Sciatic nerve (tissue), 2 donors: Measurements from ENCODE around the gene STT3B. TPM values are rescaled to one million over a fixed set of nuclear protein-coding genes. Genes with fewer than 3 reads are reported as not detected.

Experiments
- ATAC-seq: fragments of 200-7000 bp; cut with Tn5 transposase; one replicate; pipeline ENCODE4 v1.9.1; 2020; ENCODE audit warnings: mild to moderate bottlenecking, moderate library complexity
- DNase-seq: peaks from one replicate; pipeline ENCODE4 v3.0.0-alpha.2; 2020; ENCODE audit warnings: low spot score
- intact Hi-C: fragments of 100-400 bp; cut with DNase I; formaldehyde crosslinking; loops from one replicate; pipeline ENCODE4 v1.14.2; 2022
- total RNA-seq: library from RNA; stranded (reverse); fragmentation: NEBNext Ultra II Directional; extraction: Animal tissue kit (Norgen Biotek cat#: 25700); gene quantifications from one replicate; pipeline ENCODE4 v1.2.1, GENCODE V29; 2021
- donor health status: DM: no; HTN: no; CAD: no.
- donor health status: DM: no; HTN: no; CAD: no.

Gene STT3B
- total RNA-seq, 1 donor from 2014 or later = 107 TPM

DNA sequence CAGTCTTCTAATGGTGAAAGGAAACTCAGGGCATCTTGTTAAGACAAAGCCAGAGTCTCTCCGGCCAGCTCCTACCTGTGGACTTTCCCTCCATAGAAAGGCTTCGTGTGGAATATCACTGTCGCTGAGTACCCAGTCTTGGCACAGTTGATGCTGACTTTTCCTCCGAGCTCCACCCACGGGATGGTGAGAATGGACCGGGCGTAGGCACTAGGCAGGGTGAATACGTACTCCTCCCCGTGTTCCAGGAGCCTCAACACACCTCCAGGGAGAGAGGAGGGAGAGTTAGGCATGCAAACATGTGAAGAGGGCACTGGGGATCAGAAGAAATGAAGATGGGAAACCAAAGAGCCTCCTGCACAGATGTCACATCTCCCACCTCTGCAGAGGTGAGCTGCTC lies 138.0 kb downstream of the STT3B start:
- no peak for DNase-seq
- intact Hi-C loops = no loop called here

DNA sequence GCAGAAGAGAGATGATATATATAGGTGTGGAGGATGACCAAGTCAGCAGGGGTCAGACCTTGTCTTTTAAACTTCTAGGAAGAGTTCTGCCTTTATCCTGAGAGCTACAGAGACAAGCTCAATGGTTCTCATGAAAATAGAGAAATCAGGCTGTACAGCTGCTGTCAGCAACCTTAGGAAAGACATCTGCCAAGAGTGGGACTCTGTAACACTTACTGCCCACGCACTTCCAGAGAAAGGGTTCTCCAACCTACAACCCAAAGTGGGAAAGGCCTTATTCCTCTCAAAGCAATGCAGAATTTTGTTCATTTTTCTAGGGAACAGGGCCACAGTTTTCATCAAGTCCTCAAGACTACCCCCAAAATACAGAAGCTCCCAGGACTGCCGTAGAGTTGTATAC lies 138.7 kb downstream of the STT3B start:
- intact Hi-C loops = no loop called here
- DNase-seq (no peak), ATAC-seq (no peak)

More for the DNA sequence above, 138.0 kb downstream of the STT3B start:
- ATAC-seq = no peak

DNA sequence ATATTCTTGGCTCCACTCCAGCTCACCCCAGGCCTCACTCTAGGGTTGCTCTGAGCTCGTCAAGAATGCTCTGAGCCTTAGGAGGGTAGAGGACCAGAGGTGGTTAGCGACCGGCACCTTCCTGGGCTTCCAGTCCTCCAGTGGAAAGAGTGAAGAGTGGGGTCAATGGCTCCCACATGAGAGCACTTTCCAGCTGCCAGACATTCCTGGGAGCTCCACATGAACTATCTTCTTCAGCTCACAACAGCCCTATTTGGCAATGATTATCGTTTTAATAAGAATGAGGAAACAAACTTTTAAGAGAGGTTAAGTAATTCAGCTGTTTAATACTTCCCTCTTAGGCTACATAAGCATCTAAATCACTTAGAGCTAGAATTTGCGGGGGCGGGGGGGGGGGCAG lies 139.3 kb downstream of the STT3B start:
- ATAC-seq (no peak), DNase-seq (no peak)
- intact Hi-C loops = no loop called here

DNA sequence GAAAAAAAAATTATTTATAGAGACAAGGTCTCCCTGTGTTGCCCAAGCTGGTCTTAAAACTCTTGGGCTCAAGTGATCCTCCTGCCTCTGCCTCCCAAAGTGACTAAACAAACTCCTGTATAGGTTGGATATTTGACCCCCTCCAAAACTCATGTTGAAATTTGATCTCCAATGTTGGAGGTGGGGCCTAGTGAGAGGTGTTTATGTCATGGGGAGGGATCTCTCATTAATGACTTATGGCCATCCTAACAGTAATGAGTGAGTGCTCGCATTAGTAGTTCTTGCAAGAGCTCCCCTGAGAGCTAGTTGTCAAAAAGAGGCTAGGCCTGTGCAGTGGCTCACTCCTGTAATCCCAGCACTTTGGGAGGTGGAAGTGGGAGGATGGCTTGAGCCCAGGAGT lies 141.2 kb downstream of the STT3B start:
- DNase-seq (no peak), ATAC-seq (no peak)
- intact Hi-C loops = no loop called here

DNA sequence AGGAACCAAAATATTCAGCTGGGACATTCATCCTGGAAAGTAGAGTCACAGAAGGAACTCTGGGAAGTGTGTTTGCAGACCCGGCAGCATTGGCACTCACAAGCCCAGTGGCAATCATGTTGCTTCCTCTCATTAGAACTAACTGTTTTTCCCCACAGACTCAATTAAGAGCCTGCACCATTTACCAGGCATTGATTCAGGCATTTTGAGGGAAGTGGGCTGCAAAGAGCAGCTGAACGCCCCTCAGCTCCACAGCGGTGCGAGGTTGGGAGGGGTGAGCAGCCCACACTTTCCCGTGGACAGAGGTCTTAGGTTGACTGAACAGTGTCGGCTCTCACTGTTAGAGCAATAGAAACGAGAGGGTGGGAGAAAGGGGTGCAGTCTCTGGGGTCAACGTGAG lies 143.8 kb downstream of the STT3B start:
- DNase-seq (no peak), ATAC-seq (no peak)
- intact Hi-C loops = no loop called here

DNA sequence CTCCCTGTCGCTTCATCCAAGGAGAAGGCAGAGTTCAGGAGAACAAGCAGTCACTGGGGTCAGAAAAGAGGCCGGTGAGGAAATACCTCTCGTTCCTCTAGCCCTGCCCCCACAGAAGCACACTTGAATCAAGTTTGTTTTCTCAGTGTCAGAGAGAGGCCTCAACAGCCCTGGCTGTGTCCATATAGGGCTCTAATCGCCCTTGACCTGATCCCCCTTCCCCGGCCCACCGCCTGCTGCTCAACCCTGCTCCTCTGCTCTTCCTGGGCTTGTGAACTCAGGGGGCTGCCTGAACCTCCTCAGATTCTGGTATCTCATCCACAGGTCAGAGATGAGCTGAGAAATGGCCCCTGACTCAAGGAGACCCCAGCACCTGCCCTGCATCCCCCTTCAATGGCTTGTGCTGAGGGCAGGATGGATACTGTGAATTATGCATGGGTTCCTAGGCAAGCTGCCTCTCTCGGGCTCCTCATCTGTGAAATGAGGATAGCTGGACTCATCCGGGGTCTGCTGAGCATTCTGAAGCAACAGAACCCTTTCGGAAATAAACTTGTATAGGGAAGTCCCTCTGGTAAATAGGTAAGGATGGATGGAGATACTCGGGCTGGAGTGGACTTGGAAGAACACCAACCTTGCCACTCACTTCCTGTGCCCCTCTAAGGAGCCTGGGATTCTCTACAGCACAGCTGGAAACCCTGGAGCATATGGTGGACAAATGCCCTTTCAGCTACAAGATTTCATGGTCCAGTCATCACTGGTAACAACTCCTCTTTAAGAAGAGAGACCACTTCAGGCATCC lies 147.5 kb downstream of the STT3B start:
- DNase-seq = no peak
- peak; percentile 18 for ATAC-seq
- intact Hi-C loops = no loop called here
